Right renal pelvis (tissue), 4 donors: Measurements from ENCODE around the gene TMEM86A. TPM values are rescaled to one million over a fixed set of nuclear protein-coding genes. Genes with fewer than 3 reads are reported as not detected.

Experiments used
- DNase-seq, 4 donors: peaks; one replicate each; pipeline ENCODE4 v3.0.0-alpha.2; 2013; ENCODE audit warnings: low read depth in 4 of 4, low spot score in 3 of 4, missing footprints in 1 of 4
- polyA plus RNA-seq, 4 donors: library from polyadenylated mRNA; unstranded; fragments of 120-200 nt; gene quantifications; one replicate each; pipeline ENCODE4 v1.2.1, GENCODE V29; 2013; ENCODE audit not compliant: insufficient read length in 4 of 4

The TMEM86A gene
- polyA plus RNA-seq, 4 donors, result 8.3 to 9.9 (median 9.1) TPM

- DNase-seq, result no peak
These were observed 654 bp downstream of the TMEM86A start for GRCh38 chr11:18699269-18699596.

- DNase-seq, result peak in 1 of 4 donors; percentile 41
These were observed 1.3 kb downstream of the TMEM86A start for GRCh38 chr11:18699848-18700261.

- peak in 1 of 4 donors; percentile 23 for DNase-seq
These were observed 1.8 kb downstream of the TMEM86A start for GRCh38 chr11:18700375-18700774.

GRCh38 chr11:18700872-18701271 lies 2.3 kb downstream of the TMEM86A start:
- DNase-seq, result no peak

GRCh38 chr11:18701614-18702216 lies 3.1 kb downstream of the TMEM86A start:
- DNase-seq, result no peak

- no peak for DNase-seq
These were observed 4.6 kb downstream of the TMEM86A start for GRCh38 chr11:18703001-18703763.

- no peak for DNase-seq
These were observed 5.6 kb downstream of the TMEM86A start for GRCh38 chr11:18704045-18704645.

- no peak for DNase-seq
These were observed 6.1 kb downstream of the TMEM86A start for GRCh38 chr11:18704698-18705097.

- peak in 1 of 4 donors; percentile 32 for DNase-seq
These were observed 7.2 kb downstream of the TMEM86A start for GRCh38 chr11:18705651-18706281.

- DNase-seq, result peak in 2 of 4 donors; percentile 61 to 74
These were observed 8.0 kb downstream of the TMEM86A start for GRCh38 chr11:18706330-18707243.

GRCh38 chr11:18707811-18708340 lies 9.3 kb downstream of the TMEM86A start:
- no peak for DNase-seq

GRCh38 chr11:18709414-18709813 lies 10.8 kb downstream of the TMEM86A start:
- no peak for DNase-seq

- DNase-seq, result no peak
These were observed 12.0 kb downstream of the TMEM86A start for GRCh38 chr11:18710545-18710944.

- no peak for DNase-seq
These were observed 15.3 kb downstream of the TMEM86A start for GRCh38 chr11:18713646-18714442.

- DNase-seq, result no peak
These were observed 15.8 kb downstream of the TMEM86A start for GRCh38 chr11:18714443-18714780.

- no peak for DNase-seq
These were observed 16.9 kb downstream of the TMEM86A start for GRCh38 chr11:18715476-18715875.

- peak in 1 of 4 donors; percentile 11 for DNase-seq
These were observed 21.7 kb downstream of the TMEM86A start for GRCh38 chr11:18720091-18720807.

- DNase-seq, result peak in 3 of 4 donors; percentile 66 to 79 (median 74)
These were observed 22.4 kb downstream of the TMEM86A start for GRCh38 chr11:18720808-18721560.
